A549 (cell line): ENCODE measurements around the gene KCNIP3.

Experiments
- CEBPB ChIP-seq, 2 experiments: fragments of >200 bp in 1 of 2; sonication (Bioruptor Twin) in 1 of 2; formaldehyde crosslinking in 1 of 2; IDR thresholded peaks; 2 replicates each; pipeline ENCODE4 v1.6.1; 2012 to 2016
- CTCF ChIP-seq: fragments of >200 bp; sonication (Bioruptor Twin); formaldehyde crosslinking; IDR thresholded peaks from 3 replicates; pipeline ENCODE4 v1.5.1; 2016
- HDAC2 ChIP-seq: fragments of 200-600 bp; sonication (generic); IDR thresholded peaks from 2 replicates; pipeline ENCODE4 v1.6.1; 2016
- HOXA7 ChIP-seq: fragments of 250-450 bp; sonication (Bioruptor Pico); IDR thresholded peaks from 2 replicates; pipeline ENCODE4 v1.5.0; 2020; ENCODE audit warnings: mild to moderate bottlenecking, moderate library complexity
- JUN ChIP-seq, 2 experiments: fragments of >200 bp; sonication (Bioruptor Twin); formaldehyde crosslinking; IDR thresholded peaks; 2 replicates in 1 of 2; 3 replicates in 1 of 2; pipeline ENCODE4 v1.6.1; 2016 to 2017
- POLR2A ChIP-seq: IDR thresholded peaks from 2 replicates; pipeline ENCODE4 v1.6.1; 2012; ENCODE audit warnings: mild to moderate bottlenecking, low read length
- RCOR1 ChIP-seq: fragments of 150-350 bp; IDR thresholded peaks from 2 replicates; pipeline ENCODE4 v1.6.1; 2014; ENCODE audit warnings: antibody characterized with exemption, low read length, low read depth
- ZNF302 ChIP-seq: fragments of 250-450 bp; sonication (Bioruptor Pico); IDR thresholded peaks from 2 replicates; pipeline ENCODE4 v1.9.0; 2021; ENCODE audit warnings: inconsistent platforms, mild to moderate bottlenecking, moderate library complexity
- TF ChIP-seq, protein P1 (sequence below): IDR thresholded peaks from 2 replicates; pipeline ENCODE4 v1.6.1; 2012
- TF ChIP-seq, protein P2 (sequence below): IDR thresholded peaks from 2 replicates; pipeline ENCODE4 v1.6.1; 2012

- TF ChIP-seq JUN (IDR thresholded peaks at IDR 0.05) (no peak), CTCF (no peak), HOXA7 (CRISPR knock-in tag) (no peak), RCOR1 (no peak), POLR2A (no peak), HDAC2 (no peak), CEBPB (IDR thresholded peaks at IDR 0.05) (no peak), ZNF302 (CRISPR knock-in tag) (no peak)
- TF ChIP-seq, protein P1, sequence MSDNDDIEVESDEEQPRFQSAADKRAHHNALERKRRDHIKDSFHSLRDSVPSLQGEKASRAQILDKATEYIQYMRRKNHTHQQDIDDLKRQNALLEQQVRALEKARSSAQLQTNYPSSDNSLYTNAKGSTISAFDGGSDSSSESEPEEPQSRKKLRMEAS = no peak
- TF ChIP-seq, protein P2, sequence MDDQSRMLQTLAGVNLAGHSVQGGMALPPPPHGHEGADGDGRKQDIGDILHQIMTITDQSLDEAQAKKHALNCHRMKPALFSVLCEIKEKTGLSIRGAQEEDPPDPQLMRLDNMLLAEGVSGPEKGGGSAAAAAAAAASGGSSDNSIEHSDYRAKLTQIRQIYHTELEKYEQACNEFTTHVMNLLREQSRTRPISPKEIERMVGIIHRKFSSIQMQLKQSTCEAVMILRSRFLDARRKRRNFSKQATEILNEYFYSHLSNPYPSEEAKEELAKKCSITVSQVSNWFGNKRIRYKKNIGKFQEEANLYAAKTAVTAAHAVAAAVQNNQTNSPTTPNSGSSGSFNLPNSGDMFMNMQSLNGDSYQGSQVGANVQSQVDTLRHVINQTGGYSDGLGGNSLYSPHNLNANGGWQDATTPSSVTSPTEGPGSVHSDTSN = no peak
These were observed 24.4 kb upstream of the KCNIP3 start for GRCh38 chr2:95272781-95273180.
